Vagina (tissue), 2 donors: ENCODE data around the gene PPFIA1.

Experiments used
- POLR2A ChIP-seq, 2 donors: fragments of 450-650 bp; IDR thresholded peaks; one replicate each; pipeline ENCODE4 v1.6.1; 2017; ENCODE audit warnings: antibody characterized with exemption in 2 of 2, mild to moderate bottlenecking in 2 of 2, moderate library complexity in 2 of 2
- POLR2AphosphoS5 ChIP-seq, 2 donors: sonication (generic); formaldehyde crosslinking; IDR thresholded peaks; one replicate each; pipeline ENCODE4 v1.9.0; 2017; ENCODE audit warnings: antibody characterized with exemption in 2 of 2, mild to moderate bottlenecking in 2 of 2, low read depth in 1 of 2; ENCODE audit not compliant: insufficient read depth in 1 of 2
- TF ChIP-seq, protein P1 (sequence below), 3 experiments: fragments of 450-650 bp in 2 of 3; fragments of 200-600 bp in 1 of 3; sonication (generic) in 1 of 3; IDR thresholded peaks; one replicate each; pipeline ENCODE4 v1.5.1; 2017 to 2019; ENCODE audit warnings: antibody characterized with exemption in 3 of 3, mild to moderate bottlenecking in 2 of 3, moderate library complexity in 2 of 3

DNA sequence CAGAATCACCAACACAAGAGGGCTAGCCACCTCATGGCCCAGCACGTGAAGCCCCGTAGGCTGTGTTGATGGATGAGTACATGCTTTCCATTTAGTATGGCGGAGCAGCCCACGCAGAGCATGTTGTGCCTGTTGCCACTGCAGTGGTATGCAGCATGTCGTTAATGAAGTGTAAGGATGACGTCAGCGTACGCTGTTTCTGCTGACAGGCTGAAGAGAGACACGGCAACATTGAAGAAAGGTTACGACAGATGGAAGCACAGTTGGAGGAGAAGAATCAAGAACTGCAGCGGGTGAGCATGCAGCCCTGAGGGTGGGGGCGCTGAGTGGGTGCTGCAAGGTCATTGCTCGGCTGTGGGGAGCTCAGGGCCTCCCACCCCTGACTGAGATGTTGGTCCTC lies 62.8 kb downstream of the PPFIA1 start:
- TF ChIP-seq, protein P1, sequence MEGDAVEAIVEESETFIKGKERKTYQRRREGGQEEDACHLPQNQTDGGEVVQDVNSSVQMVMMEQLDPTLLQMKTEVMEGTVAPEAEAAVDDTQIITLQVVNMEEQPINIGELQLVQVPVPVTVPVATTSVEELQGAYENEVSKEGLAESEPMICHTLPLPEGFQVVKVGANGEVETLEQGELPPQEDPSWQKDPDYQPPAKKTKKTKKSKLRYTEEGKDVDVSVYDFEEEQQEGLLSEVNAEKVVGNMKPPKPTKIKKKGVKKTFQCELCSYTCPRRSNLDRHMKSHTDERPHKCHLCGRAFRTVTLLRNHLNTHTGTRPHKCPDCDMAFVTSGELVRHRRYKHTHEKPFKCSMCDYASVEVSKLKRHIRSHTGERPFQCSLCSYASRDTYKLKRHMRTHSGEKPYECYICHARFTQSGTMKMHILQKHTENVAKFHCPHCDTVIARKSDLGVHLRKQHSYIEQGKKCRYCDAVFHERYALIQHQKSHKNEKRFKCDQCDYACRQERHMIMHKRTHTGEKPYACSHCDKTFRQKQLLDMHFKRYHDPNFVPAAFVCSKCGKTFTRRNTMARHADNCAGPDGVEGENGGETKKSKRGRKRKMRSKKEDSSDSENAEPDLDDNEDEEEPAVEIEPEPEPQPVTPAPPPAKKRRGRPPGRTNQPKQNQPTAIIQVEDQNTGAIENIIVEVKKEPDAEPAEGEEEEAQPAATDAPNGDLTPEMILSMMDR (IDR thresholded peaks at IDR 0.05), result no peak
- TF ChIP-seq POLR2AphosphoS5 (IDR thresholded peaks at IDR 0.05; ENCODE audit: insufficient read depth in 1 of 2, low read depth in 1 of 2), result no peak
- no peak for TF ChIP-seq POLR2A (IDR thresholded peaks at IDR 0.05)
